Occipital lobe (tissue), 2 donors: ENCODE results near the gene RPS10. TPM values are rescaled to one million over a fixed set of nuclear protein-coding genes. Genes with fewer than 3 reads are reported as not detected.
"Not testable (repeated sequence)": the region's sequence is repeated elsewhere in the genome, so short reads cannot be mapped to it uniquely, and the experiment has no call there.

Source experiments
- DNase-seq: peaks from one replicate; lab custom pipeline; 2025; lab: John Stamatoyannopoulos, UW
- total RNA-seq: library from RNA; depleted of rRNA; stranded (reverse); fragments of >200 nt; gene quantifications from one replicate; pipeline ENCODE4 v1.2.3, GENCODE V29; 2014

The RPS10 gene
- total RNA-seq, 1 donor from 2014 or later: 1,021 TPM

- DNase-seq: no peak
Observed at GRCh38 chr6:34373511-34373910, 52.4 kb downstream of the RPS10 start.

DNA sequence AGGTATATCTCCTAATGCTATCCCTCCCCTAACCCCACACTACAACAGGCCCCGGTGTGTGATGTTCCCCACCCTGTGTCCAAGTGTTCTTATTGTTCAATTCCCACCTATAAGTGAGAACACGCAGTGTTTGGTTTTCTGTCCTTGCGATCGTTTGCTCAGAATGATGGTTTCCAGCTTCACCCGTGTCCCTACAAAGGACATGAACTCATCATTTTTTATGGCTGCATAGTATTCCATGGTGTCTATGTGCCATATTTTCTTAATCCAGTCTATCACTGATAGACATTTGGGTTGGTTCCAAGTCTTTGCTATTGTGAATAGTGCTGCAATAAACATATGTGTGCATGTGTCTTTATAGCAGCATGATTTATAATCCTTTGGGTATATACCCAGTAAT, 54.0 kb downstream of the RPS10 start:
- DNase-seq: not testable (repeated sequence)

- DNase-seq: no peak
Observed at GRCh38 chr6:34370361-34370760, 55.5 kb downstream of the RPS10 start.

DNA sequence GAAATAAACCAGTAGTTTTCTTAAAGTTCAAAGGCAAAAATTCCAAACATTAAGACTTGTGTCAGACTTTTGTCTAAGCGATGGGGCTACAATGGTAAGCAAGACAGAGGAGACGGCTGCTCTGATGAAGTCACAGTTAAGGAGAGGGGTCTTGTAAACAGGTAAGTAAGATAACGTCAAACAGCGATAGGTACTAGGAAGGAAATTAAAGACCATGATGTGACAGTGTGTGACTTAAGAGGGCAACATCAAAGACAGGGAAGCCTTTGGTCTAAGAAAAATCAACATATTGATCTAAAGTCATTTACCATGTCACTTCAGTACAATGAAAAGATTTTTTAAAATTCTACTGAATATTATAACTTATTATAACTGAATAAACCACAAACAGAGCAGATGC, 56.5 kb downstream of the RPS10 start:
- DNase-seq: no peak

Other genes with a start within 250 kb of the RPS10 start
- gene HMGA1, start 189.2 kb downstream of the RPS10 start, total RNA-seq: 25.0 TPM
- 18.7 TPM for gene SMIM29, start 177.1 kb downstream of the RPS10 start, total RNA-seq
- 116 TPM for gene NUDT3, start 33.4 kb downstream of the RPS10 start, total RNA-seq
- 2.8 TPM for gene PACSIN1, start 40.0 kb upstream of the RPS10 start, total RNA-seq
- not detected for gene SPDEF, start 130.3 kb upstream of the RPS10 start, total RNA-seq